Thoracic aorta (tissue), 2 donors: ENCODE results near the gene TANK. TPM values are rescaled to one million over a fixed set of nuclear protein-coding genes. Genes with fewer than 3 reads are reported as not detected.

Source experiments
- ATAC-seq: fragments of 150-250 bp; one replicate; pipeline ENCODE4 v1.8.0; 2017; ENCODE audit warnings: low read depth; ENCODE audit not compliant: insufficient number of reproducible peaks, low FRiP score
- DNase-seq: peaks from one replicate; pipeline ENCODE4 v3.0.0-alpha.2; 2020; ENCODE audit warnings: low spot score
- H3K27ac ChIP-seq, 2 donors: fragments of 200-600 bp; sonication (generic); 1 replicate in 1 of 2; 2 replicates in 1 of 2; pipeline ENCODE4 v1.5.1; 2016; ENCODE audit warnings: mild to moderate bottlenecking in 2 of 2, moderate library complexity in 2 of 2
- H3K27me3 ChIP-seq: fragments of 200-600 bp; sonication (generic); replicated peaks from 2 replicates; pipeline ENCODE4 v1.6.0; 2016; ENCODE audit warnings: mild to moderate bottlenecking; ENCODE audit not compliant: insufficient read depth
- H3K36me3 ChIP-seq: fragments of 200-600 bp; sonication (generic); one replicate; pipeline ENCODE4 v1.5.1; 2016
- H3K4me1 ChIP-seq, 2 donors: fragments of 200-600 bp; sonication (generic); 1 replicate in 1 of 2; 2 replicates in 1 of 2; pipeline versions ENCODE4 v1.5.1 to v1.6.0; 2016; ENCODE audit warnings: low read depth in 2 of 2, mild to moderate bottlenecking in 1 of 2; ENCODE audit not compliant: control insufficient read depth in 1 of 2
- H3K4me3 ChIP-seq: fragments of 200-600 bp; sonication (generic); 2 replicates; pipeline ENCODE4 v1.5.1; 2016; ENCODE audit warnings: mild to moderate bottlenecking
- H3K9me3 ChIP-seq: fragments of 200-600 bp; sonication (generic); 2 replicates; pipeline ENCODE4 v1.5.1; 2016
- total RNA-seq, 2 donors: library from RNA; depleted of rRNA; stranded (reverse); fragments of >200 nt; gene quantifications; one replicate each; pipeline versions ENCODE4 v1.1.0 to v1.2.3, GENCODE V29; 2016
- TF ChIP-seq, protein P1 (sequence below): fragments of 200-600 bp; sonication (generic); IDR thresholded peaks from one replicate; pipeline ENCODE4 v1.5.1; 2019; ENCODE audit warnings: antibody characterized with exemption

TANK gene
- total RNA-seq, 2 donors from 2014 or later, result 59.2 to 86.8 TPM

DNA sequence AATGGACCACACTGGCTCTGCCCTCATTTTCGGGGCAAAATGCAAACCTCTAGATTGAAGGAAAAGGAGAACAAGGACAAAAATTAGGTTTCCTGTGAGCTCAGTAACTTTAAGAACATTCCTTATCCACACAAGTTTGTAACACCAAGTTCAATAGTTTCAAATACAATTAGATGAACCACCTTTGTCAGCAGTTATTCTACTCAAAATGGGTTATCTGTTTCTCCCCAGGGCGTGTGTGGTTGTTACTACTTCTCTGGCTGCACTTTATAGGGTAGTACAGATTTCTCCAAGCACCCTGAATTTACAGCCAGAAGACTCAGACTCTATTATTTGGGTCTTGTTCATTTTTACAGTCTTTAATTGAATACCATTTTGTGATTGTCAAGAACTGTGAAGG, 45.0 kb upstream of the TANK start:
- no peak overlapping the region for H3K27ac ChIP-seq
- TF ChIP-seq, protein P1, sequence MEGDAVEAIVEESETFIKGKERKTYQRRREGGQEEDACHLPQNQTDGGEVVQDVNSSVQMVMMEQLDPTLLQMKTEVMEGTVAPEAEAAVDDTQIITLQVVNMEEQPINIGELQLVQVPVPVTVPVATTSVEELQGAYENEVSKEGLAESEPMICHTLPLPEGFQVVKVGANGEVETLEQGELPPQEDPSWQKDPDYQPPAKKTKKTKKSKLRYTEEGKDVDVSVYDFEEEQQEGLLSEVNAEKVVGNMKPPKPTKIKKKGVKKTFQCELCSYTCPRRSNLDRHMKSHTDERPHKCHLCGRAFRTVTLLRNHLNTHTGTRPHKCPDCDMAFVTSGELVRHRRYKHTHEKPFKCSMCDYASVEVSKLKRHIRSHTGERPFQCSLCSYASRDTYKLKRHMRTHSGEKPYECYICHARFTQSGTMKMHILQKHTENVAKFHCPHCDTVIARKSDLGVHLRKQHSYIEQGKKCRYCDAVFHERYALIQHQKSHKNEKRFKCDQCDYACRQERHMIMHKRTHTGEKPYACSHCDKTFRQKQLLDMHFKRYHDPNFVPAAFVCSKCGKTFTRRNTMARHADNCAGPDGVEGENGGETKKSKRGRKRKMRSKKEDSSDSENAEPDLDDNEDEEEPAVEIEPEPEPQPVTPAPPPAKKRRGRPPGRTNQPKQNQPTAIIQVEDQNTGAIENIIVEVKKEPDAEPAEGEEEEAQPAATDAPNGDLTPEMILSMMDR, result no peak
- no peak for DNase-seq
- H3K4me1 ChIP-seq, result peaks cover 0 to 6% of the 10 kb centered on the region in 2 donors
- no peak overlapping the region for H3K4me3 ChIP-seq
- H3K36me3 ChIP-seq, result no peaks in the 10 kb centered on the region
- no peaks in the 10 kb centered on the region for H3K9me3 ChIP-seq
- no peak for ATAC-seq
- H3K27me3 ChIP-seq, result no peaks in the 10 kb centered on the region

DNA sequence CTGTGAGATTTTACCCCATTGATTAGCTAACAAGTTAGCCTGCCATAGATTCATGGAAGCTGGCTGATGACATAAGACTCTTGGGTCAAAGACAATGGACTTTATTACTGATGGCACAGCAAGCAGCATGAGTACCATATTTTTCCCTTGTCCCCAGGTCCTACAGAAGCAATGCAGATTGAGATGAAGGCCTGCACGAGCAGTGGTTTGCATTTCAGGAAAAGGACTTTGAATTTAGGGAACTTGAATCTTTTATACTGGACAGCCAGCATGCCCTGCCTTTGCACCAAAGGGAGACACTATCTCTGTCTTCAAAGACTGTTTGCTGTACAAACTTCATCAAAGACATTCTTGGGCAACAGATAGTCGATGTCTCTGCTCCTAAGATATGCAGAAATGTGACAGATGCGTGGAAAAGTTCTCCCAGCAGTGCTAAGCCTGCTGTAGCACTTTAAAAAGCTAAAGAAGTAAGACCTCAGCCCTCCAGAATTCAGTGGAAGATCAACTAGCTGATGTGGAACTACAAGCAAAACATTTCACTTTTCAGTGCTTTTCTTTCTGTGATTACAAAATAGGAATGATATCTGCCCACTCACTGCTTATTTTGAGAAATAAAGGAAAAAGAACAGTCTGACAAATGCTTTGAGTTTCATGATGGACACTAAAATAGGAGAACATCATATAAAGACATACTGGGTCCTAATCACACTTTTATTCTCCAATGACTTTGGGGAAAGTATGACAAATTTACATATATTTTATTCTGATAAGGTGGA, 44.4 kb upstream of the TANK start:
- Histone ChIP-seq H3K4me1 (peaks cover 0 to 6% of the 10 kb centered on the region in 2 donors), H3K27ac (no peak overlapping the region)
- no peak for ATAC-seq

DNA sequence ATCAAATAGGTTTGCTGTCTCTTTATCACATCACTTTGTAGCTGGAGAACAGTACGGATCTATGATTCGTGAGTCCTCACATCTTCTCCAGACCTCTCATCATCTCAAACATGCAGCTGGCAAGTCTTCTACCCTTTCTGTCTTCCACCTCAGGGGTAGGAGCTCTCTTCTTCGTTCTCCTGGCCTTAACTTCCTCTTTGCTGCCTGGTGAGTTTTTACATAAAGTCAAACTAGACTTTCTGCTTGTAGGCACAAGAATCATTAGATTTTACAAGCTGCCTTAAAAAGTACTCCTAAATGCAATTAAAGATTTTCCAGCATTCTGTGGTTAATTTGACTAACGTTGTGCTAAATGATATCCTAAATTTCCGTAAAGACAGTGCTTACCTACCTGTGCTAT, 43.7 kb upstream of the TANK start:
- Histone ChIP-seq H3K4me1 (peaks cover 0 to 6% of the 10 kb centered on the region in 2 donors), H3K4me3 (no peak overlapping the region), H3K9me3 (no peaks in the 10 kb centered on the region), H3K27me3 (no peaks in the 10 kb centered on the region), H3K27ac (no peak overlapping the region), H3K36me3 (no peaks in the 10 kb centered on the region)
- DNase-seq (no peak), ATAC-seq (no peak)
- TF ChIP-seq, protein P1, result no peak

More for the DNA sequence above, 44.4 kb upstream of the TANK start:
- DNase-seq, result no peak
- Histone ChIP-seq H3K9me3 (no peaks in the 10 kb centered on the region), H3K4me3 (no peak overlapping the region), H3K36me3 (no peaks in the 10 kb centered on the region), H3K27me3 (no peaks in the 10 kb centered on the region)
- TF ChIP-seq, protein P1, result no peak

DNA sequence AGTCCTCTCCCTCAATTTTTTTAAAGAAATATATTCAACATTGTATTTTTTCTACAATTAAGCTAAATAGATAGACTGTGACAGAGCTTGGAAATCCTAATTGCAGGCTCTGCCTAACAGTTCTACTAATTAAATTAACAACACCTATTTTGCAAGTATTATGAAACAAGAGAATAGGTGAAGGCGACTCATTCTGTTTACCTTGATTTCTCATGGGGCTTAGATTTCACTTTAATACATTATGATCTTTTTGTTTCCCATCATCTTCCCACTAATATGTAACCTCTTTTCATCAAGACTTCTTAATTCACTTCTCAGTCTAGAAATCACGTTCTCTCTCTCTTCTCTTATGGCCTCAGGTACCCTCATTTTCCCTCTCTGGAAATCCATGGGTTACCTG, 42.7 kb upstream of the TANK start:
- no peak for DNase-seq
- no peak overlapping the region for H3K27ac ChIP-seq
- peaks cover 0 to 7% of the 10 kb centered on the region in 2 donors for H3K4me1 ChIP-seq
- H3K9me3 ChIP-seq, result no peaks in the 10 kb centered on the region
- no peak overlapping the region for H3K4me3 ChIP-seq
- H3K36me3 ChIP-seq, result no peaks in the 10 kb centered on the region
- ATAC-seq, result no peak
- TF ChIP-seq, protein P1, result no peak
- no peaks in the 10 kb centered on the region for H3K27me3 ChIP-seq

DNA sequence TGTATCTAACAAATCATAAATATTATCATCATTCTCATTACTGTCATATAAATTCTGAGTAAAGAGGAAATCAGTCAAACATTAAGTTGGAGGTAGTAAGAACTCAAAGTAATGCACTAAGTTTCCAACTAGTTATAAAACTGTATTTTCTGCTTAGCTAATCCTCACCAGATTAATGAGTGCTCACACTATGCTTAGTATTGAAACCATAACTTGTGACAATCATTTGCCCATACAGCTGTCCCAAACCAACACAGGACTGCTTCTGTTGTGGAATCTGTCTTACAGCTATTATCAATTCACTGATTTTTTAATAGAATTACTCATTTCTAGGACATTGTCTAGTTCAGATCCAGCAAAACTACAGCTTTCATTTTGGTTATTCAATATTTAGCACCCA, 41.5 kb upstream of the TANK start:
- TF ChIP-seq, protein P1, result no peak
- Histone ChIP-seq H3K27me3 (no peaks in the 10 kb centered on the region), H3K27ac (no peak overlapping the region), H3K4me1 (peaks cover 0 to 19% of the 10 kb centered on the region in 2 donors), H3K9me3 (no peaks in the 10 kb centered on the region), H3K36me3 (no peaks in the 10 kb centered on the region), H3K4me3 (no peak overlapping the region)
- DNase-seq, result no peak
- no peak for ATAC-seq
